HEK293 (cell line): ENCODE measurements around the gene ESPNL.
A peak's percentile ranks its signal among the peaks of the same experiment; 100 is the strongest.

Source experiments
- CTCF ChIA-PET: fragments of 350-600 bp; formaldehyde crosslinking; extraction: SDS; loops from one replicate; lab custom pipeline; 2021; ENCODE audit warnings: antibody characterized with exemption; lab: Yijun Ruan, JAX
- POLR2A ChIA-PET: fragments of 300-600 bp; formaldehyde crosslinking; extraction: SDS; loops from one replicate; lab custom pipeline; 2020; ENCODE audit warnings: antibody characterized with exemption, inconsistent platforms; lab: Yijun Ruan, JAX
- H3K27ac ChIP-seq: fragments of 200-500 bp; sonication (Bioruptor generic); 2 replicates; pipeline ENCODE4 v1.5.1; 2014; ENCODE audit warnings: low read depth, low read length, control low read depth, inconsistent platforms; ENCODE audit errors: extremely low read depth
- H3K36me3 ChIP-seq, 2 experiments: fragments of 200-500 bp in 1 of 2; sonication (Bioruptor generic) in 1 of 2; 1 replicate in 1 of 2; 2 replicates in 1 of 2; pipeline ENCODE4 v1.5.1; 2014 to 2017; ENCODE audit warnings: inconsistent platforms in 2 of 2, low read length in 2 of 2; ENCODE audit not compliant: control insufficient read depth in 2 of 2, insufficient read depth in 1 of 2
- H3K4me1 ChIP-seq: fragments of 200-500 bp; sonication (Bioruptor generic); 2 replicates; pipeline ENCODE4 v1.5.1; 2014; ENCODE audit warnings: mild to moderate bottlenecking, low read length, inconsistent platforms; ENCODE audit not compliant: control insufficient read depth, insufficient read depth
- H3K4me3 ChIP-seq: 2 replicates; pipeline ENCODE4 v1.5.1; 2011; ENCODE audit warnings: low read depth, mild to moderate bottlenecking, control low read depth, low read length, moderate library complexity
- H3K9me3 ChIP-seq: fragments of 200-500 bp; sonication (Bioruptor generic); 2 replicates; pipeline ENCODE4 v1.5.1; 2014; ENCODE audit warnings: low read depth, low read length, inconsistent platforms; ENCODE audit not compliant: control insufficient read depth, insufficient read depth
- KLF1 ChIP-seq: fragments of 450-650 bp; formaldehyde crosslinking; IDR thresholded peaks from 2 replicates; pipeline ENCODE4 v1.5.1; 2016; ENCODE audit warnings: missing biosample characterization, missing genetic modification characterization
- RBAK ChIP-seq: fragments of 450-650 bp; formaldehyde crosslinking; IDR thresholded peaks from 2 replicates; pipeline ENCODE4 v1.5.1; 2016; ENCODE audit warnings: missing biosample characterization, missing genetic modification characterization
- SCRT2 ChIP-seq: fragments of 450-650 bp; formaldehyde crosslinking; IDR thresholded peaks from 2 replicates; pipeline ENCODE4 v1.5.1; 2016; ENCODE audit warnings: missing biosample characterization, missing genetic modification characterization
- SP3 ChIP-seq: fragments of 450-650 bp; formaldehyde crosslinking; IDR thresholded peaks from 2 replicates; pipeline ENCODE4 v1.5.1; 2016; ENCODE audit warnings: missing biosample characterization, missing genetic modification characterization
- ZBTB10 ChIP-seq: fragments of 450-650 bp; formaldehyde crosslinking; IDR thresholded peaks from 2 replicates; pipeline ENCODE4 v1.5.1; 2016; ENCODE audit warnings: missing biosample characterization, missing genetic modification characterization
- ZBTB20 ChIP-seq: fragments of 450-650 bp; formaldehyde crosslinking; IDR thresholded peaks from 2 replicates; pipeline ENCODE4 v1.5.1; 2016; ENCODE audit warnings: missing biosample characterization, missing genetic modification characterization
- ZBTB21 ChIP-seq: fragments of 450-650 bp; formaldehyde crosslinking; IDR thresholded peaks from 2 replicates; pipeline ENCODE4 v1.5.1; 2017; ENCODE audit warnings: missing biosample characterization, missing genetic modification characterization
- ZBTB26 ChIP-seq: fragments of 450-650 bp; formaldehyde crosslinking; optimal IDR thresholded peaks from 2 replicates; pipeline ENCODE3; 2016; ENCODE audit warnings: missing biosample characterization, mild to moderate bottlenecking, missing genetic modification characterization
- ZBTB8A ChIP-seq: fragments of 450-650 bp; formaldehyde crosslinking; IDR thresholded peaks from 2 replicates; pipeline ENCODE4 v1.5.1; 2016; ENCODE audit warnings: missing biosample characterization, missing genetic modification characterization
- ZNF148 ChIP-seq: fragments of 450-650 bp; formaldehyde crosslinking; IDR thresholded peaks from 2 replicates; pipeline ENCODE4 v1.5.0; 2017; ENCODE audit warnings: missing biosample characterization, missing genetic modification characterization, borderline replicate concordance
- ZNF155 ChIP-seq: fragments of 450-650 bp; formaldehyde crosslinking; IDR thresholded peaks from 2 replicates; pipeline ENCODE4 v1.5.1; 2016; ENCODE audit warnings: missing biosample characterization, missing genetic modification characterization
- ZNF157 ChIP-seq: fragments of 450-650 bp; formaldehyde crosslinking; IDR thresholded peaks from 2 replicates; pipeline ENCODE4 v1.5.1; 2016; ENCODE audit warnings: missing biosample characterization, missing genetic modification characterization
- ZNF202 ChIP-seq: fragments of 450-650 bp; formaldehyde crosslinking; IDR thresholded peaks from 2 replicates; pipeline ENCODE4 v1.5.1; 2016; ENCODE audit warnings: missing biosample characterization, missing genetic modification characterization, borderline replicate concordance
- ZNF24 ChIP-seq: fragments of 450-650 bp; formaldehyde crosslinking; IDR thresholded peaks from 2 replicates; pipeline ENCODE4 v1.5.1; 2016; ENCODE audit warnings: missing biosample characterization, missing genetic modification characterization
- ZNF324 ChIP-seq: fragments of 450-650 bp; formaldehyde crosslinking; IDR thresholded peaks from 2 replicates; pipeline ENCODE4 v1.5.1; 2016; ENCODE audit warnings: missing biosample characterization, missing genetic modification characterization
- ZNF571 ChIP-seq: fragments of 450-650 bp; formaldehyde crosslinking; IDR thresholded peaks from 2 replicates; pipeline ENCODE4 v1.5.0; 2017; ENCODE audit warnings: missing biosample characterization, missing genetic modification characterization
- ZNF792 ChIP-seq: fragments of 450-650 bp; formaldehyde crosslinking; IDR thresholded peaks from 2 replicates; pipeline ENCODE4 v1.5.1; 2016; ENCODE audit warnings: missing biosample characterization, missing genetic modification characterization

The ESPNL gene

GRCh38 chr2:238158509-238159070, 58.5 kb downstream of the ESPNL start, which contains the start of gene ERFE:
Gene ERFE, plus strand, starts transcription at chr2:238158970. Its CDS starts 38 bp downstream, at chr2:238159008.
- H3K27ac ChIP-seq, result peak within 1 kb of the TSS; percentile 63; the same call in 1 of the 2 replicates
- ChIA-PET CTCF (interaction anchor here (0.7 to 2.7 kb wide), 3 partner anchors 9 to 106 kb away, joined by 4 to 24 read pairs (median 6); no protein-coding TSS in a partner anchor), POLR2A (no interaction called here)
- peak within 1 kb of the TSS; percentile 40 for H3K4me3 ChIP-seq
- H3K36me3 ChIP-seq, result no peaks in the 10 kb centered on the region
- TF ChIP-seq ZNF571 (tag by site-specific recombination) (no peak), RBAK (tag by site-specific recombination) (no peak), SCRT2 (peak; percentile 15; the same call in 1 of the 2 replicates), ZNF202 (tag by site-specific recombination) (no peak), ZNF157 (tag by site-specific recombination) (no peak), ZBTB10 (tag by site-specific recombination) (peak; percentile 57; the same call in 1 of the 2 replicates)
- no peaks in the 10 kb centered on the region for H3K9me3 ChIP-seq
- H3K4me1 ChIP-seq, result no peaks in the 10 kb centered on the region; the same call in 1 of the 2 replicates

- H3K4me1 ChIP-seq, result no peaks in the 10 kb centered on the region; the same call in 1 of the 2 replicates
- TF ChIP-seq KLF1 (no peak), ZBTB26 (peak; percentile 32), ZNF155 (tag by site-specific recombination) (no peak), ZNF148 (tag by site-specific recombination) (no peak), ZNF792 (no peak), ZBTB8A (tag by site-specific recombination) (peak; percentile 54), ZBTB20 (tag by site-specific recombination) (peak; percentile 53; the same call in 1 of the 2 replicates), SP3 (0 out of 2 replicates have a peak, but pooled peaks have one; percentile 9), ZNF324 (tag by site-specific recombination) (no peak), ZNF24 (tag by site-specific recombination) (no peak), ZBTB21 (tag by site-specific recombination) (no peak)
- TF ChIP-seq, all 188 proteins: peak for 4
- CTCF ChIA-PET, result interaction anchor here (0.7 to 2.7 kb wide), 4 partner anchors 9 to 105 kb away, joined by 3 to 24 read pairs (median 5); no protein-coding TSS in a partner anchor
- H3K4me3 ChIP-seq, result peak overlapping the region; percentile 40
- peak overlapping the region; percentile 63; the same call in 1 of the 2 replicates for H3K27ac ChIP-seq
- no peaks in the 10 kb centered on the region for H3K9me3 ChIP-seq
- no peaks in the 10 kb centered on the region for H3K36me3 ChIP-seq
- POLR2A ChIA-PET, result no interaction called here
Observed at GRCh38 chr2:238159071-238159539, 59.0 kb downstream of the ESPNL start.
